Liver (tissue), 9 donors: Measurements from ENCODE around the gene KCNA10. TPM values are rescaled to one million over a fixed set of nuclear protein-coding genes. Genes with fewer than 3 reads are reported as not detected.

Experiments used
- DNase-seq: peaks from one replicate; pipeline ENCODE4 v3.0.0-alpha.2; 2017; ENCODE audit warnings: low spot score
- H3K27ac ChIP-seq, 2 donors: one replicate each; pipeline ENCODE4 v1.7.0; 2013; ENCODE audit warnings: inconsistent platforms in 2 of 2, low read length in 2 of 2, control low read depth in 1 of 2, low read depth in 1 of 2, mild to moderate bottlenecking in 1 of 2
- H3K27me3 ChIP-seq, 4 donors: one replicate each; pipeline versions ENCODE4 v1.6.1 to v1.7.0; 2013; ENCODE audit warnings: low read length in 3 of 4, inconsistent platforms in 1 of 4, mild to moderate bottlenecking in 1 of 4, moderate library complexity in 1 of 4; ENCODE audit not compliant: control insufficient read depth in 4 of 4, insufficient read depth in 4 of 4
- H3K36me3 ChIP-seq, 4 donors: one replicate each; pipeline versions ENCODE4 v1.6.1 to v1.7.0; 2013; ENCODE audit warnings: low read length in 3 of 4, mild to moderate bottlenecking in 3 of 4, low read depth in 1 of 4, moderate library complexity in 1 of 4; ENCODE audit not compliant: control insufficient read depth in 4 of 4, insufficient read depth in 3 of 4
- H3K4me1 ChIP-seq, 4 donors: one replicate each; pipeline versions ENCODE4 v1.6.1 to v1.7.0; 2013; ENCODE audit warnings: low read length in 3 of 4, mild to moderate bottlenecking in 3 of 4, moderate library complexity in 1 of 4; ENCODE audit not compliant: control insufficient read depth in 4 of 4, insufficient read depth in 4 of 4
- H3K4me3 ChIP-seq, 3 donors: one replicate each; pipeline versions ENCODE4 v1.6.1 to v1.7.0; 2013; ENCODE audit warnings: low read length in 3 of 3, control low read depth in 1 of 3, low read depth in 1 of 3, mild to moderate bottlenecking in 1 of 3
- H3K9ac ChIP-seq, 2 donors: one replicate each; pipeline ENCODE4 v1.7.0; 2013; ENCODE audit warnings: low read length in 2 of 2, mild to moderate bottlenecking in 2 of 2, moderate library complexity in 2 of 2, control low read depth in 1 of 2, low read depth in 1 of 2
- H3K9me3 ChIP-seq, 4 donors: one replicate each; pipeline versions ENCODE4 v1.6.1 to v1.7.0; 2013; ENCODE audit warnings: low read length in 3 of 4; ENCODE audit not compliant: control insufficient read depth in 4 of 4
- ATF3 ChIP-seq: IDR thresholded peaks from 2 replicates; pipeline ENCODE4 v1.6.1; 2016; ENCODE audit warnings: antibody characterized with exemption
- CTCF ChIP-seq: fragments of 150-350 bp; IDR thresholded peaks from 2 replicates; pipeline ENCODE4 v1.5.1; 2017; ENCODE audit warnings: improper control_type of control experiment, low read depth, low read length; ENCODE audit not compliant: missing input control
- EGR1 ChIP-seq, 2 donors: IDR thresholded peaks; 2 replicates each; pipeline ENCODE4 v1.6.1; 2016 to 2018; ENCODE audit warnings: antibody characterized with exemption in 2 of 2, low read depth in 2 of 2
- FOXA1 ChIP-seq: IDR thresholded peaks from 2 replicates; pipeline ENCODE4 v1.6.1; 2016; ENCODE audit warnings: antibody characterized with exemption
- FOXA2 ChIP-seq: IDR thresholded peaks from 2 replicates; pipeline ENCODE4 v1.6.1; 2016; ENCODE audit warnings: antibody characterized with exemption
- GABPA ChIP-seq, 2 donors: IDR thresholded peaks in 1 of 2; conservative IDR thresholded peaks in 1 of 2; 2 replicates each; pipeline ENCODE4 v1.6.1; 2016; ENCODE audit warnings: antibody characterized with exemption in 2 of 2, mild to moderate bottlenecking in 1 of 2, moderate library complexity in 1 of 2
- HNF4G ChIP-seq: IDR thresholded peaks from 2 replicates; pipeline ENCODE4 v1.6.1; 2016; ENCODE audit warnings: antibody characterized with exemption
- JUND ChIP-seq, 2 donors: IDR thresholded peaks; 2 replicates each; pipeline ENCODE4 v1.6.1; 2016; ENCODE audit warnings: antibody characterized with exemption in 2 of 2
- MAX ChIP-seq: IDR thresholded peaks from 2 replicates; pipeline ENCODE4 v1.6.1; 2016; ENCODE audit warnings: antibody characterized with exemption
- NR2F2 ChIP-seq: IDR thresholded peaks from 2 replicates; pipeline ENCODE4 v1.6.1; 2016; ENCODE audit warnings: antibody characterized with exemption
- RAD21 ChIP-seq, 2 donors: IDR thresholded peaks; 2 replicates each; pipeline ENCODE4 v1.6.1; 2016; ENCODE audit warnings: antibody characterized with exemption in 2 of 2, mild to moderate bottlenecking in 2 of 2
- REST ChIP-seq: IDR thresholded peaks from 2 replicates; pipeline ENCODE4 v1.6.1; 2016; ENCODE audit warnings: antibody characterized with exemption, mild to moderate bottlenecking
- RXRA ChIP-seq, 2 donors: IDR thresholded peaks; 2 replicates each; pipeline ENCODE4 v1.6.1; 2017 to 2018; ENCODE audit warnings: antibody characterized with exemption in 2 of 2, mild to moderate bottlenecking in 1 of 2
- SP1 ChIP-seq: IDR thresholded peaks from 2 replicates; pipeline ENCODE4 v1.6.1; 2018; ENCODE audit warnings: antibody characterized with exemption, mild to moderate bottlenecking
- TAF1 ChIP-seq: conservative IDR thresholded peaks from 2 replicates; pipeline ENCODE4 v1.6.1; 2016; ENCODE audit warnings: antibody characterized with exemption, mild to moderate bottlenecking
- YY1 ChIP-seq: IDR thresholded peaks from 2 replicates; pipeline ENCODE4 v1.6.1; 2016; ENCODE audit warnings: antibody characterized with exemption, mild to moderate bottlenecking
- WGBS: extraction: QIAGEN DNeasy Blood & Tissue Kit; methylation state at CpG from one replicate; pipeline ENCODE4 v1.1.7; 2013; 5-methylcytosine and 5-hydroxymethylcytosine counted together
- polyA plus RNA-seq, 2 donors: library from polyadenylated mRNA; stranded (reverse) in 1 of 2; unstranded in 1 of 2; fragments of 200-250 nt in 1 of 2; fragments of >200 nt in 1 of 2; fragmentation: Nextera tagmentation in 1 of 2; extraction: Ambion mirVana in 1 of 2; gene quantifications; one replicate each; pipeline versions ENCODE4 v1.2.1 to v1.2.3, GENCODE V29; 2013 to 2015
- total RNA-seq, 2 donors: library from RNA; depleted of rRNA; stranded (reverse); fragments of >200 nt; gene quantifications; one replicate each; pipeline ENCODE4 v1.2.3, GENCODE V29; 2014
- donor health status: healthy.
- donor health status: healthy.
- donor health status: healthy.
- donor health status: healthy.
- donor health status: healthy.

The KCNA10 gene
- total and polyA plus RNA-seq, 4 donors: not detected

GRCh38 chr1:110515891-110516290, 3.1 kb downstream of the KCNA10 start (continued):
- TF ChIP-seq CTCF: no peak
- TF ChIP-seq TAF1: no peak
- TF ChIP-seq FOXA2: no peak
- TF ChIP-seq RAD21 (IDR thresholded peaks at IDR 0.05): no peak
- TF ChIP-seq GABPA (IDR thresholded peaks at IDR 0.05 in 1 of 2, conservative IDR thresholded peaks at IDR 0.05 in 1 of 2): no peak

GRCh38 chr1:110515041-110515440, 3.9 kb downstream of the KCNA10 start:
- H3K9me3 ChIP-seq: no peaks in the 10 kb centered on the region
- H3K4me3 ChIP-seq: no peak overlapping the region
- no peak overlapping the region for H3K27ac ChIP-seq
- no peak for TF ChIP-seq EGR1 (IDR thresholded peaks at IDR 0.05; ENCODE audit: low read depth in 2 of 2)
- TF ChIP-seq TAF1: no peak
- TF ChIP-seq MAX: no peak
- TF ChIP-seq RXRA (IDR thresholded peaks at IDR 0.05): no peak
- no peak for TF ChIP-seq HNF4G
- TF ChIP-seq FOXA1: no peak
- TF ChIP-seq REST: no peak
- TF ChIP-seq SP1: no peak
- no peak for TF ChIP-seq YY1
- no peak for TF ChIP-seq FOXA2
- no peak for TF ChIP-seq CTCF
- DNase-seq: no peak
- no peak overlapping the region for H3K9ac ChIP-seq
- H3K36me3 ChIP-seq: no peaks in the 10 kb centered on the region
- H3K27me3 ChIP-seq: no peaks in the 10 kb centered on the region
- H3K4me1 ChIP-seq: no peaks in the 10 kb centered on the region

GRCh38 chr1:110513511-110513910, 5.5 kb downstream of the KCNA10 start:
- WGBS: 79% methylated on average over 8 of the region's 8 CpGs
- H3K4me3 ChIP-seq: no peak overlapping the region
- no peaks in the 10 kb centered on the region for H3K4me1 ChIP-seq
- no peak overlapping the region for H3K9ac ChIP-seq
- no peaks in the 10 kb centered on the region for H3K27me3 ChIP-seq
- no peaks in the 10 kb centered on the region for H3K36me3 ChIP-seq
- H3K9me3 ChIP-seq: no peaks in the 10 kb centered on the region
- H3K27ac ChIP-seq: no peak overlapping the region
- no peak for DNase-seq
- TF ChIP-seq HNF4G (no peak), FOXA1 (no peak), JUND (IDR thresholded peaks at IDR 0.05) (no peak), MAX (no peak), EGR1 (IDR thresholded peaks at IDR 0.05; ENCODE audit: low read depth in 2 of 2) (no peak), RAD21 (IDR thresholded peaks at IDR 0.05) (no peak), REST (no peak), GABPA (IDR thresholded peaks at IDR 0.05 in 1 of 2, conservative IDR thresholded peaks at IDR 0.05 in 1 of 2) (no peak), RXRA (IDR thresholded peaks at IDR 0.05) (no peak), YY1 (no peak), TAF1 (no peak), SP1 (no peak), ATF3 (no peak), NR2F2 (no peak)
